D721Med (cell line): ENCODE measurements around the gene TRMT6.

ENCODE experiments used
- DNase-seq: peaks from one replicate; pipeline ENCODE4 v3.0.0; 2011; ENCODE audit warnings: low spot score; ENCODE audit not compliant: insufficient read length
- FAIRE-seq: peaks from 2 replicates; lab custom pipeline; 2011; peaks lifted over from hg19 to GRCh38; lab: Jason Lieb, UNC
- CTCF ChIP-seq: IDR thresholded peaks from 2 replicates; pipeline ENCODE4 v1.5.1; 2012; ENCODE audit warnings: mild to moderate bottlenecking, control low read depth; ENCODE audit not compliant: insufficient read depth; ENCODE audit errors: missing control alignments

Gene TRMT6

GRCh38 chr20:5950271-5951031 lies at the start of gene TRMT6, which contains the start of gene MCM8:
Gene TRMT6, minus strand, starts transcription at chr20:5950533. Its CDS starts 128 bp downstream, at chr20:5950405.
Gene MCM8, plus strand, starts transcription at chr20:5950652. Its CDS starts 1,364 bp downstream, at chr20:5952016.
- TF ChIP-seq CTCF: no peak
- DNase-seq (peak; percentile 50), FAIRE-seq (no peak)

- TF ChIP-seq CTCF: no peak
- DNase-seq (no peak), FAIRE-seq (no peak)
Observed at GRCh38 chr20:5999783-6000182, 49.5 kb upstream of the TRMT6 start.

- DNase-seq (no peak), FAIRE-seq (no peak)
- no peak for TF ChIP-seq CTCF
Observed at GRCh38 chr20:5996765-5997164, 46.4 kb upstream of the TRMT6 start.

GRCh38 chr20:5991623-5992441 lies 41.5 kb upstream of the TRMT6 start:
- TF ChIP-seq CTCF: no peak
- FAIRE-seq (no peak), DNase-seq (no peak)

GRCh38 chr20:5990946-5991345 lies 40.6 kb upstream of the TRMT6 start:
- no peak for TF ChIP-seq CTCF
- DNase-seq: no peak
- no peak for FAIRE-seq

- no peak for TF ChIP-seq CTCF
- DNase-seq (no peak), FAIRE-seq (no peak)
Observed at GRCh38 chr20:5989539-5989938, 39.2 kb upstream of the TRMT6 start.
